ENCODE measurements around the gene RAC3.

- TF ChIP-seq CTCF (IDR thresholded peaks at IDR 0.05) (no peak), EZH2phosphoT487 (IDR thresholded peaks at IDR 0.05) (no peak), EZH2 (IDR thresholded peaks at IDR 0.05) (no peak)
Observed at GRCh38 chr17:82070611-82071010, 39.1 kb downstream of the RAC3 start.
